Heart right ventricle (tissue), 16 donors: Measurements from ENCODE around the gene CSF3. TPM values are rescaled to one million over a fixed set of nuclear protein-coding genes. Genes with fewer than 3 reads are reported as not detected.

Experiments
- ATAC-seq, 8 donors: fragments of 200-7000 bp; cut with Tn5 transposase; one replicate each; pipeline ENCODE4 v1.9.1; 2020; ENCODE audit warnings: mild to moderate bottlenecking in 8 of 8, moderate library complexity in 8 of 8, moderate number of reproducible peaks in 1 of 8
- DNase-seq, 2 donors: peaks; one replicate each; pipeline ENCODE4 v3.0.0-alpha.2; 2020
- H3K27ac ChIP-seq, 10 donors: fragments of 200-600 bp; sonication (generic) in 2 of 10; one replicate each; pipeline versions ENCODE4 v1.5.0 to v1.8.0; 2020 to 2022; ENCODE audit warnings: mild to moderate bottlenecking in 3 of 10
- H3K27me3 ChIP-seq, 7 donors: fragments of 200-600 bp; one replicate each; pipeline ENCODE4 v1.8.0; 2021 to 2022; ENCODE audit warnings: mild to moderate bottlenecking in 2 of 7
- H3K36me3 ChIP-seq, 9 donors: fragments of 200-600 bp; sonication (generic) in 1 of 9; one replicate each; pipeline versions ENCODE4 v1.5.0 to v1.8.0; 2020 to 2022; ENCODE audit warnings: mild to moderate bottlenecking in 2 of 9
- H3K4me1 ChIP-seq, 9 donors: fragments of 200-600 bp; sonication (generic) in 1 of 9; one replicate each; pipeline versions ENCODE4 v1.5.0 to v1.8.0; 2020 to 2022; ENCODE audit warnings: mild to moderate bottlenecking in 4 of 9
- H3K4me3 ChIP-seq, 10 donors: fragments of 200-600 bp; sonication (generic) in 2 of 10; one replicate each; pipeline versions ENCODE4 v1.5.0 to v1.8.0; 2020 to 2022; ENCODE audit warnings: mild to moderate bottlenecking in 7 of 10, moderate library complexity in 2 of 10
- H3K9me3 ChIP-seq, 11 donors: fragments of 200-600 bp in 10 of 11; sonication (generic) in 2 of 11; one replicate each; pipeline versions ENCODE4 v1.5.0 to v1.8.0; 2013 to 2022; ENCODE audit warnings: mild to moderate bottlenecking in 2 of 11, control low read depth in 1 of 11, moderate library complexity in 1 of 11
- WGBS, 2 donors: extraction: QIAGEN DNeasy Blood & Tissue Kit; methylation state at CpG; one replicate each; pipeline ENCODE4 v1.1.7; 2013; ENCODE audit warnings: inconsistent platforms in 1 of 2; 5-methylcytosine and 5-hydroxymethylcytosine counted together
- intact Hi-C, 10 donors: fragments of 100-400 bp; cut with DNase I; formaldehyde crosslinking; loops; one replicate each; pipeline versions ENCODE4 v1.11.1 to v1.14.2; 2022
- polyA plus RNA-seq, 2 donors: library from polyadenylated mRNA; stranded (reverse); fragments of 200-250 nt; gene quantifications; one replicate each; pipeline ENCODE4 v1.2.3, GENCODE V29; 2013
- total RNA-seq, 10 donors: library from RNA; stranded (reverse); fragmentation: NEBNext Ultra II Directional in 3 of 10; extraction: Animal tissue kit (Norgen Biotek cat#: 25700) in 3 of 10; gene quantifications; one replicate each; pipeline versions ENCODE4 v1.2.1 to v1.2.4, GENCODE V29; 2021 to 2023
- TF ChIP-seq, protein P1 (sequence below), 9 donors: fragments of 200-600 bp; sonication (generic) in 2 of 9; IDR thresholded peaks; one replicate each; pipeline versions ENCODE4 v1.5.0 to v1.8.0; 2021 to 2022; ENCODE audit warnings: antibody characterized with exemption in 9 of 9, mild to moderate bottlenecking in 5 of 9, moderate library complexity in 1 of 9
- donor health status: Arrhythmogenic right ventricular cardiomyopathy.
- donor health status: ischemic (EF 13 %, LVEDD 7.1; RV severe dilation, severe dysfunction).
- donor health status: healthy with polysubstance abuse.
- donor health status: DM: no; HTN: yes; CAD: no.
- donor health status: DM: no; HTN: no; CAD: no.
- donor health status: ischemic (EF 25% LVEDD 6.9; RV normal size, moderate dysfunction).
- donor health status: ischemic (EF 25% LVEDD 5.7; RV mildly dilated, moderate dysfunction).
- donor health status: healthy.
- donor health status: DM: yes; HTN: yes; CAD: no.
- donor health status: Ischemic cardiomyopathy.
- donor health status: ischemic (EF 35%, LVEDD 5.7; RV mildly dilated, moderate dysfunction).
- donor health status: nonischemic (EF 11% LVEDD 7.7; RV severe dilation, severe dysfunction).
- donor health status: DM: yes; HTN: yes; CAD: no.
- donor health status: PGD.
- donor health status: ischemic (EF 29% LVEDD 5.4; RV normal size, mild dysfunction).
- donor health status: nonischemic (EF 23%, LVEDD 6.1; RV moderate dilation, normal function).

Gene CSF3
- total and polyA plus RNA-seq, 12 donors = 0.29 to 4.2 (median 0.81) TPM; not detected in 7

DNA sequence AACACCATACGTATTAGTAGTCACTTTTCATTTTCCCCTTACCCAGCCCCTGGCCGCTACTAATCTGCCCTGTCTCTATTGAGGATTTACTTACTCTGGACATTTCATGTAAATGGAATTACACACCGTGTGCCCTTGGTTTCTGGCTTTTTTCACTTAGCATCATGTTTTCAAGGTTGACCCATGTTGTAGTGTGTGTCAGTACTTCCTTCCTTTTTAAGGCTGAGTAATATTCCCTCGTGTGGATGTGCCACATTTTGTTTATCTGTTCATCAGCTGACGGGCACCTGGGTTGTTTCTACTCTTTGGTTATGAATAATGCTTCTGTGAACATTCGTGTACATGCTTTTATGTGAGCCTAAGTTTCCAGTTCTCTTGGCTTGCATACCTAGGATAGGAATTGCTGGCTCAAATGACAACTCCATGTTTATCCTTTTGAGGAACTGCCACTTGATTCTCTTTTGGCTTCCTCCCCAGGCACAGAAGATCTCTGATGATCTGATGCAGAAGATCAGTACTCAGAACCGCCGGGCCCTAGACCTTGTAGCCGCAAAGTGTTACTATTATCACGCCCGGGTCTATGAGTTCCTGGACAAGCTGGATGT is 26.9 kb upstream of the CSF3 start:
- Histone ChIP-seq H3K27ac (no peak overlapping the region), H3K9me3 (no peaks in the 10 kb centered on the region), H3K4me1 (peaks cover 0 to 4% (median 2%) of the 10 kb centered on the region in 9 donors), H3K4me3 (no peak overlapping the region), H3K27me3 (no peaks in the 10 kb centered on the region), H3K36me3 (peaks cover 20 to 99% (median 90%) of the 10 kb centered on the region in 9 donors)
- DNase-seq (no peak), ATAC-seq (no peak)
- TF ChIP-seq, protein P1, sequence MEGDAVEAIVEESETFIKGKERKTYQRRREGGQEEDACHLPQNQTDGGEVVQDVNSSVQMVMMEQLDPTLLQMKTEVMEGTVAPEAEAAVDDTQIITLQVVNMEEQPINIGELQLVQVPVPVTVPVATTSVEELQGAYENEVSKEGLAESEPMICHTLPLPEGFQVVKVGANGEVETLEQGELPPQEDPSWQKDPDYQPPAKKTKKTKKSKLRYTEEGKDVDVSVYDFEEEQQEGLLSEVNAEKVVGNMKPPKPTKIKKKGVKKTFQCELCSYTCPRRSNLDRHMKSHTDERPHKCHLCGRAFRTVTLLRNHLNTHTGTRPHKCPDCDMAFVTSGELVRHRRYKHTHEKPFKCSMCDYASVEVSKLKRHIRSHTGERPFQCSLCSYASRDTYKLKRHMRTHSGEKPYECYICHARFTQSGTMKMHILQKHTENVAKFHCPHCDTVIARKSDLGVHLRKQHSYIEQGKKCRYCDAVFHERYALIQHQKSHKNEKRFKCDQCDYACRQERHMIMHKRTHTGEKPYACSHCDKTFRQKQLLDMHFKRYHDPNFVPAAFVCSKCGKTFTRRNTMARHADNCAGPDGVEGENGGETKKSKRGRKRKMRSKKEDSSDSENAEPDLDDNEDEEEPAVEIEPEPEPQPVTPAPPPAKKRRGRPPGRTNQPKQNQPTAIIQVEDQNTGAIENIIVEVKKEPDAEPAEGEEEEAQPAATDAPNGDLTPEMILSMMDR (IDR thresholded peaks at IDR 0.05) = no peak
- WGBS, 2 donors = 94 to 95% methylated on average over 11 of the region's 11 CpGs
- intact Hi-C loops = no loop called here

DNA sequence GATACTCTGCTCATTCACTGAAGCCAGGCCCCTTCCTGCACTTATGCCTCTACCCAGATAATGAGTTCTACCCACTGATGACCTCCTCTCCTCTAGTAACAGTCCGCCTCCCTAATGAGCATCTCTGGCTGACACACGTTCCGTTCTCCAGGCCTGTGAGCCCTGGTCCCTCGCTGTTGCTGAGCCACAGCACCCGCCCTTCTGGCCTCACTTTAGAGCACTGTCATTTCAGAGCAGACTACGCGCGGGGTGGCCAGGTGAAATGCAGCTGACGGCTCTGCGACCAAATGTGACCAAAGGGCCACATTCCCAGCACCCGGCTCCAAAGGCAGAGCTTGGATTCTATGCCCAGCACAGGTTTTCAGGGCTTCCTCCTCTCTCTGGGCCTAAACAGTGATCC is 20.8 kb upstream of the CSF3 start:
- Histone ChIP-seq H3K27ac (no peak overlapping the region), H3K36me3 (peaks cover 21 to 94% (median 72%) of the 10 kb centered on the region in 9 donors), H3K9me3 (no peaks in the 10 kb centered on the region), H3K4me1 (peaks cover 0 to 10% (median 0%) of the 10 kb centered on the region in 9 donors), H3K4me3 (no peak overlapping the region), H3K27me3 (no peaks in the 10 kb centered on the region)
- TF ChIP-seq, protein P1 (IDR thresholded peaks at IDR 0.05) = no peak
- intact Hi-C loops = no loop called here
- 90 to 96% methylated on average over 11 of the region's 11 CpGs for WGBS, 2 donors
- ATAC-seq (no peak), DNase-seq (no peak)

DNA sequence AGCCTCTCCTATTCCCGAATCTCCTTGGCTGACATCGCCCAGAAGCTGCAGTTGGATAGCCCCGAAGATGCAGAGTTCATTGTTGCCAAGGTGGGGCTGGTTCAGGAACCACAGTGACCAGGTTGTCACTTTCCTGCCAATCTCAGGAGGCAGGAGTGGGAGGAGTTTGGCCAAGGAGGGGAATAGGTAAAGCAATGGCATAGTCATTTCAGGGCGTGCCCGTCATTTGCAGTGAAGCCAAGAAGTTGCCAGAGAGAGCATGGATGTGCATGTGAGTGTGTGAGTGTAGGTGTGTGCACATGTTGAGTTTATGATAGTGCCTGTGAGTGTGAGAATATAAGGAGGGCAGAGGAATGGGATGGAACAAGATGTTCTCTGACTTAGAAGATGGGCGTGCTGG is 19.8 kb upstream of the CSF3 start:
- WGBS, 2 donors = 97 to 98% methylated on average over 6 of the region's 6 CpGs
- H3K27ac ChIP-seq = no peak overlapping the region
- no peaks in the 10 kb centered on the region for H3K27me3 ChIP-seq
- H3K4me3 ChIP-seq = no peak overlapping the region
- H3K4me1 ChIP-seq = peaks cover 0 to 10% (median 0%) of the 10 kb centered on the region in 9 donors
- TF ChIP-seq, protein P1 (IDR thresholded peaks at IDR 0.05) = no peak
- DNase-seq (no peak), ATAC-seq (no peak)
- H3K9me3 ChIP-seq = no peaks in the 10 kb centered on the region
- intact Hi-C loops = no loop called here
- peaks cover 13 to 84% (median 62%) of the 10 kb centered on the region in 9 donors for H3K36me3 ChIP-seq

DNA sequence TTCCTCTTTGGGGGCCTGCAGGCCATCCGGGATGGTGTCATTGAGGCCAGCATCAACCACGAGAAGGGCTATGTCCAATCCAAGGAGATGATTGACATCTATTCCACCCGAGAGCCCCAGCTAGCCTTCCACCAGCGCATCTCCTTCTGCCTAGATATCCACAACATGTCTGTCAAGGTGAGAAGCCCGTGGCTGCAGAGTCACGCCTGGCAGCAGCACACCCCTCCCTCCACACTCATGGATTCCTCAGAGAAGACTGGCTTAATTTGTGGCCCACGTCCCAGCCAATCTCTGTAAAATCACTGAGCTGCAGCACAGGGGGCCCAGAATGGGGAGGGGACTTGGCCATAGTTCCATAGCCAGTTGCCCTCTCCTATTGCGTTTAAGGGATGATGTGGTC is 19.1 kb upstream of the CSF3 start:
- DNase-seq (no peak), ATAC-seq (no peak)
- 78 to 79% methylated on average over 8 of the region's 8 CpGs for WGBS, 2 donors
- Histone ChIP-seq H3K36me3 (peaks cover 7 to 77% (median 54%) of the 10 kb centered on the region in 9 donors), H3K27ac (no peak overlapping the region), H3K4me1 (peaks cover 0 to 10% (median 0%) of the 10 kb centered on the region in 9 donors), H3K27me3 (no peaks in the 10 kb centered on the region), H3K9me3 (no peaks in the 10 kb centered on the region), H3K4me3 (no peak overlapping the region)
- TF ChIP-seq, protein P1 (IDR thresholded peaks at IDR 0.05) = no peak
- intact Hi-C loops = no loop called here
